GM21526 (cell line): Measurements from ENCODE around the gene TMEM178A.
"Not testable (repeated sequence)": the region's sequence is repeated elsewhere in the genome, so short reads cannot be mapped to it uniquely, and the experiment has no call there.

Source experiments
- ATAC-seq: cut with Tn5 transposase; IDR thresholded peaks from one replicate; pipeline ENCODE4 v1.9.1; 2021; ENCODE audit warnings: moderate library complexity; ENCODE audit not compliant: unreplicated experiment, low FRiP score

TMEM178A gene

GRCh38 chr2:39706945-39707344 is 41.2 kb downstream of the TMEM178A start:
- ATAC-seq: no peak

- ATAC-seq: no peak
These were observed 42.3 kb downstream of the TMEM178A start for GRCh38 chr2:39708003-39708402.

- no peak for ATAC-seq
These were observed 45.1 kb downstream of the TMEM178A start for GRCh38 chr2:39710807-39711206.

GRCh38 chr2:39712953-39713352 is 47.2 kb downstream of the TMEM178A start:
- ATAC-seq: no peak

- no peak for ATAC-seq
These were observed 49.4 kb downstream of the TMEM178A start for GRCh38 chr2:39715095-39715494.

- no peak for ATAC-seq
These were observed 50.1 kb downstream of the TMEM178A start for GRCh38 chr2:39715822-39716221.

- ATAC-seq: no peak
These were observed 51.4 kb downstream of the TMEM178A start for GRCh38 chr2:39717067-39717466.

- ATAC-seq: no peak
These were observed 52.8 kb downstream of the TMEM178A start for GRCh38 chr2:39718483-39718882.

- ATAC-seq: no peak
These were observed 53.6 kb downstream of the TMEM178A start for GRCh38 chr2:39719317-39719716.

GRCh38 chr2:39720970-39721369 is 55.3 kb downstream of the TMEM178A start:
- ATAC-seq: no peak

- ATAC-seq: no peak
These were observed 57.8 kb downstream of the TMEM178A start for GRCh38 chr2:39723497-39723896.

- peak; percentile 46 for ATAC-seq
These were observed 58.5 kb downstream of the TMEM178A start for GRCh38 chr2:39723946-39724827.

- no peak for ATAC-seq
These were observed 59.1 kb downstream of the TMEM178A start for GRCh38 chr2:39724828-39725144.

GRCh38 chr2:39725401-39725800 is 59.7 kb downstream of the TMEM178A start:
- no peak for ATAC-seq

GRCh38 chr2:39728085-39728484 is 62.4 kb downstream of the TMEM178A start:
- not testable (repeated sequence) for ATAC-seq

GRCh38 chr2:39728941-39729351 is 63.2 kb downstream of the TMEM178A start:
- peak; percentile 51 for ATAC-seq

GRCh38 chr2:39730276-39730675 is 64.6 kb downstream of the TMEM178A start:
- ATAC-seq: no peak

GRCh38 chr2:39730685-39731302 is 65.1 kb downstream of the TMEM178A start:
- no peak for ATAC-seq

- ATAC-seq: no peak
These were observed 65.8 kb downstream of the TMEM178A start for GRCh38 chr2:39731546-39731945.

- no peak for ATAC-seq
These were observed 66.8 kb downstream of the TMEM178A start for GRCh38 chr2:39732482-39732881.

GRCh38 chr2:39733070-39733674 is 67.5 kb downstream of the TMEM178A start:
- no peak for ATAC-seq

- no peak for ATAC-seq
These were observed 68.7 kb downstream of the TMEM178A start for GRCh38 chr2:39734445-39734844.
